Endothelial cell of umbilical vein (primary cell): Measurements from ENCODE around the gene MTX1.

Experiments used
- EZH2 ChIP-seq: IDR thresholded peaks from 2 replicates; pipeline ENCODE4 v1.6.1; 2012; ENCODE audit warnings: borderline replicate concordance, low read depth, mild to moderate bottlenecking, moderate library complexity, low read length, inconsistent platforms; ENCODE audit not compliant: severe bottlenecking
- FOS ChIP-seq: IDR thresholded peaks from 2 replicates; pipeline ENCODE4 v1.6.1; 2011; ENCODE audit warnings: mild to moderate bottlenecking, low read length, moderate library complexity, borderline replicate concordance; ENCODE audit not compliant: insufficient read depth
- GATA2 ChIP-seq: IDR thresholded peaks from 2 replicates; pipeline ENCODE4 v1.7.0; 2011; ENCODE audit warnings: low read depth, mild to moderate bottlenecking, moderate library complexity, mixed read lengths, low read length; ENCODE audit not compliant: insufficient read length, insufficient read depth
- JUN ChIP-seq: IDR thresholded peaks from 2 replicates; pipeline ENCODE4 v1.6.1; 2011; ENCODE audit warnings: borderline replicate concordance, low read depth; ENCODE audit not compliant: insufficient read length, insufficient read depth
- MAX ChIP-seq: IDR thresholded peaks from 2 replicates; pipeline ENCODE4 v1.6.1; 2011; ENCODE audit not compliant: insufficient read depth, insufficient read length
- POLR2A ChIP-seq: IDR thresholded peaks from 2 replicates; pipeline ENCODE4 v1.6.1; 2012; ENCODE audit warnings: low read depth, mild to moderate bottlenecking, control low read depth, low read length
- POLR2AphosphoS5 ChIP-seq: IDR thresholded peaks from 2 replicates; pipeline ENCODE4 v1.6.1; 2012; ENCODE audit warnings: low read depth, mild to moderate bottlenecking, control low read depth, low read length, moderate library complexity; ENCODE audit not compliant: insufficient read depth
- TF ChIP-seq, protein P1 (sequence below), 2 donors: IDR thresholded peaks; 1 replicate in 1 of 2; 2 replicates in 1 of 2; pipeline ENCODE4 v1.5.1; 2011; ENCODE audit warnings: low read length in 2 of 2, mild to moderate bottlenecking in 2 of 2, moderate library complexity in 2 of 2, control low read depth in 1 of 2, inconsistent platforms in 1 of 2, low read depth in 1 of 2; ENCODE audit not compliant: insufficient read depth in 1 of 2; ENCODE audit errors: extremely low read depth in 1 of 2

DNA sequence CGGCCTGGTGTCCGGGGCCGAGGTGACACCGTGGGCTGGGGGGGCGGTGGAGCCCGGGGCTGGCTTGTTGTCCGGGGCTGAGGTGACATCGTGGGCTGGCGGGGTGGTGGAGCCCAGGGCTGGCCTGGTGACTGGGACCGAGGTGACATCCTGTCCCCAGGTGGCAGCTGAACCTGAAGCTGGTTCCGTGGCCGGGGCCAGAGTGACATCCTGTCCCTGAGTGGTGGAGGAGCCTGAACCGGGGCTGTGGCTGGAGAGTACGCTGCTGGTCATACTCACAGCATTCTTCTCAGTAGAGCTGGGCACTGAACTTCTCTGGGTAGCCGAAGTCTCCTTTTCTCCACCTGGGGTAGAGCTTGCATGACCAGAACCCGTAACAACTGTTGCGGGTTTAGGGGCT lies 16.6 kb upstream of the MTX1 start:
- TF ChIP-seq FOS: no peak
- TF ChIP-seq, protein P1, sequence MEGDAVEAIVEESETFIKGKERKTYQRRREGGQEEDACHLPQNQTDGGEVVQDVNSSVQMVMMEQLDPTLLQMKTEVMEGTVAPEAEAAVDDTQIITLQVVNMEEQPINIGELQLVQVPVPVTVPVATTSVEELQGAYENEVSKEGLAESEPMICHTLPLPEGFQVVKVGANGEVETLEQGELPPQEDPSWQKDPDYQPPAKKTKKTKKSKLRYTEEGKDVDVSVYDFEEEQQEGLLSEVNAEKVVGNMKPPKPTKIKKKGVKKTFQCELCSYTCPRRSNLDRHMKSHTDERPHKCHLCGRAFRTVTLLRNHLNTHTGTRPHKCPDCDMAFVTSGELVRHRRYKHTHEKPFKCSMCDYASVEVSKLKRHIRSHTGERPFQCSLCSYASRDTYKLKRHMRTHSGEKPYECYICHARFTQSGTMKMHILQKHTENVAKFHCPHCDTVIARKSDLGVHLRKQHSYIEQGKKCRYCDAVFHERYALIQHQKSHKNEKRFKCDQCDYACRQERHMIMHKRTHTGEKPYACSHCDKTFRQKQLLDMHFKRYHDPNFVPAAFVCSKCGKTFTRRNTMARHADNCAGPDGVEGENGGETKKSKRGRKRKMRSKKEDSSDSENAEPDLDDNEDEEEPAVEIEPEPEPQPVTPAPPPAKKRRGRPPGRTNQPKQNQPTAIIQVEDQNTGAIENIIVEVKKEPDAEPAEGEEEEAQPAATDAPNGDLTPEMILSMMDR (IDR thresholded peaks at IDR 0.05; ENCODE audit: extremely low read depth in 1 of 2, insufficient read depth in 1 of 2, low read depth in 1 of 2, low read length in 2 of 2): no peak
- no peak for TF ChIP-seq POLR2AphosphoS5
- no peak for TF ChIP-seq EZH2
- TF ChIP-seq POLR2A: no peak
- TF ChIP-seq MAX: no peak
- TF ChIP-seq GATA2: no peak
- no peak for TF ChIP-seq JUN
